Body of pancreas (tissue), 4 donors: ENCODE data around the gene NXF1. TPM values are rescaled to one million over a fixed set of nuclear protein-coding genes. Genes with fewer than 3 reads are reported as not detected.
A peak's percentile ranks its signal among the peaks of the same experiment; 100 is the strongest.
"Not testable (repeated sequence)": the region's sequence is repeated elsewhere in the genome, so short reads cannot be mapped to it uniquely, and the experiment has no call there.

ENCODE experiments used
- ATAC-seq: fragments of 150-250 bp; one replicate; pipeline ENCODE4 v1.9.1; 2016
- DNase-seq, 4 donors: peaks; one replicate each; pipeline ENCODE4 v3.0.0-alpha.2; 2019
- H3K27ac ChIP-seq, 4 donors: fragments of 200-600 bp; sonication (generic); 1 replicate in 3 of 4; 2 replicates in 1 of 4; pipeline versions ENCODE4 v1.5.1 to v1.6.1; 2016 to 2019; ENCODE audit warnings: mild to moderate bottlenecking in 1 of 4, mixed read lengths in 1 of 4, moderate library complexity in 1 of 4
- H3K27me3 ChIP-seq, 2 donors: fragments of 200-600 bp; sonication (generic); one replicate each; pipeline ENCODE4 v1.6.0; 2016; ENCODE audit warnings: mild to moderate bottlenecking in 1 of 2
- H3K36me3 ChIP-seq, 2 donors: fragments of 200-600 bp; sonication (generic); replicated peaks in 1 of 2; 2 replicates each; pipeline ENCODE4 v1.5.1; 2016; ENCODE audit warnings: low read depth in 2 of 2; ENCODE audit not compliant: insufficient read depth in 1 of 2
- H3K4me1 ChIP-seq: fragments of 200-600 bp; sonication (generic); one replicate; pipeline ENCODE4 v1.6.0; 2016
- H3K4me3 ChIP-seq, 2 donors: fragments of 200-600 bp; sonication (generic); 1 replicate in 1 of 2; 2 replicates in 1 of 2; pipeline ENCODE4 v1.5.1; 2016 to 2019
- H3K9me3 ChIP-seq, 3 donors: fragments of 200-600 bp; sonication (generic); 1 replicate in 2 of 3; 2 replicates in 1 of 3; pipeline ENCODE4 v1.5.1; 2016
- CTCF ChIP-seq, 7 experiments: fragments of 450-650 bp in 4 of 7; fragments of 200-600 bp in 3 of 7; sonication (generic) in 3 of 7; IDR thresholded peaks; one replicate each; pipeline ENCODE4 v1.5.1; 2016 to 2019; ENCODE audit warnings: antibody characterized with exemption in 7 of 7
- POLR2A ChIP-seq, 3 donors: fragments of 450-650 bp; IDR thresholded peaks; one replicate each; pipeline ENCODE4 v1.6.1; 2016; ENCODE audit warnings: antibody characterized with exemption in 3 of 3, mild to moderate bottlenecking in 2 of 3
- WGBS, 2 donors: methylation state at CpG; one replicate each; pipeline ENCODE4 v1.1.5; 2017; 5-methylcytosine and 5-hydroxymethylcytosine counted together
- intact Hi-C: fragments of 100-400 bp; cut with DNase I; formaldehyde crosslinking; loops from one replicate; pipeline ENCODE4 v1.15.1; 2023
- total RNA-seq, 2 donors: library from RNA; depleted of rRNA; stranded (reverse); fragments of >200 nt; gene quantifications; one replicate each; pipeline ENCODE4 v1.1.0, GENCODE V29; 2016

NXF1 gene
- total RNA-seq, 2 donors from 2014 or later = 49.8 to 108 TPM

- Histone ChIP-seq H3K36me3 (peaks cover 0 to 16% of the 10 kb centered on the region in 2 donors), H3K27ac (peak within 1 kb of the TSS; percentile 95 to 99 (median 99)), H3K27me3 (no peaks in the 10 kb centered on the region), H3K4me3 (peak within 1 kb of the TSS; percentile 69 to 73), H3K9me3 (no peaks in the 10 kb centered on the region), H3K4me1 (peaks cover 36% of the 10 kb centered on the region)
- WGBS, 2 donors = 0 to 1% methylated on average over 6 to 64 of the region's 65 CpGs
- ATAC-seq = peak; percentile 97
- peak; percentile 100 for DNase-seq
- intact Hi-C loops = no loop called here
- TF ChIP-seq CTCF (IDR thresholded peaks at IDR 0.05) (no peak), POLR2A (IDR thresholded peaks at IDR 0.05) (peak; percentile 85 to 97 (median 97))
Observed at GRCh38 chr11:62831520-62832335, 26.5 kb upstream of the NXF1 start, which contains the start of gene STX5. STX5 (minus strand) TSS chr11:62832051; CDS start chr11:62831243, 808 bp downstream.

- 0% methylated on average over 2 to 33 of the region's 33 CpGs for WGBS, 2 donors
Observed at GRCh38 chr11:62830904-62831519, 25.8 kb upstream of the NXF1 start.

GRCh38 chr11:62828130-62828529 is 22.9 kb upstream of the NXF1 start:
- H3K4me3 ChIP-seq, H3K9me3 ChIP-seq, DNase-seq, intact Hi-C loops, H3K27me3 ChIP-seq, ATAC-seq, H3K27ac ChIP-seq: not testable (repeated sequence)
- H3K4me1 ChIP-seq = peaks cover 26% of the 10 kb centered on the region
- H3K36me3 ChIP-seq = peaks cover 20 to 34% of the 10 kb centered on the region in 2 donors
- 91 to 98% methylated on average over 8 of the region's 8 CpGs for WGBS, 2 donors

More at GRCh38 chr11:62830904-62831519, 25.8 kb upstream of the NXF1 start:
- peaks cover 0 to 18% of the 10 kb centered on the region in 2 donors for H3K36me3 ChIP-seq
- peak overlapping the region; percentile 95 to 99 (median 99) for H3K27ac ChIP-seq
- H3K27me3 ChIP-seq = no peaks in the 10 kb centered on the region
- H3K9me3 ChIP-seq = no peaks in the 10 kb centered on the region
- DNase-seq = peak in 2 of 4 donors; percentile 17 to 19
- no peak for ATAC-seq
- H3K4me3 ChIP-seq = peak overlapping the region; percentile 69 to 73
- intact Hi-C loops = no loop called here
- H3K4me1 ChIP-seq = peaks cover 36% of the 10 kb centered on the region
- TF ChIP-seq CTCF (IDR thresholded peaks at IDR 0.05) (no peak), POLR2A (IDR thresholded peaks at IDR 0.05) (no peak)

GRCh38 chr11:62823677-62824076 is 18.4 kb upstream of the NXF1 start:
- ATAC-seq = no peak
- Histone ChIP-seq H3K27me3 (no peaks in the 10 kb centered on the region), H3K27ac (no peak overlapping the region), H3K36me3 (peaks cover 24 to 65% of the 10 kb centered on the region in 2 donors), H3K9me3 (no peaks in the 10 kb centered on the region), H3K4me1 (peaks cover 5% of the 10 kb centered on the region), H3K4me3 (no peak overlapping the region)
- 87 to 89% methylated on average over 3 of the region's 3 CpGs for WGBS, 2 donors
- DNase-seq = no peak
- intact Hi-C loops = no loop called here
- TF ChIP-seq POLR2A (IDR thresholded peaks at IDR 0.05) (no peak), CTCF (IDR thresholded peaks at IDR 0.05) (no peak)

GRCh38 chr11:62817129-62817528 is 11.9 kb upstream of the NXF1 start:
- no peaks in the 10 kb centered on the region for H3K9me3 ChIP-seq
- ATAC-seq (no peak), DNase-seq (no peak)
- peaks cover 0 to 25% of the 10 kb centered on the region in 2 donors for H3K36me3 ChIP-seq
- H3K27me3 ChIP-seq = no peaks in the 10 kb centered on the region
- H3K4me3 ChIP-seq = no peak overlapping the region
- no peaks in the 10 kb centered on the region for H3K4me1 ChIP-seq
- H3K27ac ChIP-seq = no peak overlapping the region
- TF ChIP-seq CTCF (IDR thresholded peaks at IDR 0.05) = no peak
- TF ChIP-seq POLR2A (IDR thresholded peaks at IDR 0.05) = no peak
- 74 to 93% methylated on average over 4 of the region's 4 CpGs for WGBS, 2 donors
- intact Hi-C loops = no loop called here
